SW480 (cell line): Measurements from ENCODE around the gene LPIN1.
"Not testable (repeated sequence)": the region's sequence is repeated elsewhere in the genome, so short reads cannot be mapped to it uniquely, and the experiment has no call there.

Source experiments
- DNase-seq: peaks from one replicate; pipeline ENCODE4 v3.0.0-alpha.2; 2016; ENCODE audit warnings: low spot score

Gene LPIN1

DNA sequence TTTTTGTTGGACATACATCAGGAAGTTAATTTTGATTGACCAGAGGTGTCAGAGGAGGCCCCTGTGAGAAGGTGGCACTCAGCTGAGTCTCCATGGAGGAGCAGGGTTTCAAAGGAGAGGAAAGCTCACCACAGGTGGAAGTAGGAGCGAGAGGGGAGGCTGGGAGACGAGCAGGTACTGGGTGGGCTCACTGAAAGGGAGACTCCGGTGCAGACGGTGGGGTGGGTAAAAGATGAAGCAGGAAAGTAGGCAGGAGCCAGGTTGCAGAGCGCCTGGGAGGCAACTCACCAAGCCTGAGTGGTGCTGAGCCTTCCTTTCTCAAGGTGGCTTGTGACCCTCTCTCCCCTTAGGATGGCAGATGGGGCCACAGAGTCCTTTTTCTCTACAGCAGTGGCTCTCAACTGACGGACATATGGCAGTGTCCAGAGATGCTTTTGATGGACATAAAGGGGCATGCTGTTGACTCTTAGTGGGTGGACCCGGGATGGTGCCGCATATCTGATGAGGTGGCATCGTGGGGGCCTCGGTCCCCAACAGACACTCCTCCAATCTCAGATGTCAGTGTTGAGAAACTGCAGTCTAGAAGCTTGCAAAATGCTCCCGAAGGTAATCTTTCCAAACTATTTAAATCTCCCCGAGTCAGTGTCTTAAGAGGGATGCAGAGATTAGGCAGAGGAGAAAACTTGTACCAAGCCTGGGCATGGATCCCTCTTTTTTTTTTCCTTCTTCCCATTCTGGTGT, 64.0 kb downstream of the LPIN1 start:
- no peak for DNase-seq

DNA sequence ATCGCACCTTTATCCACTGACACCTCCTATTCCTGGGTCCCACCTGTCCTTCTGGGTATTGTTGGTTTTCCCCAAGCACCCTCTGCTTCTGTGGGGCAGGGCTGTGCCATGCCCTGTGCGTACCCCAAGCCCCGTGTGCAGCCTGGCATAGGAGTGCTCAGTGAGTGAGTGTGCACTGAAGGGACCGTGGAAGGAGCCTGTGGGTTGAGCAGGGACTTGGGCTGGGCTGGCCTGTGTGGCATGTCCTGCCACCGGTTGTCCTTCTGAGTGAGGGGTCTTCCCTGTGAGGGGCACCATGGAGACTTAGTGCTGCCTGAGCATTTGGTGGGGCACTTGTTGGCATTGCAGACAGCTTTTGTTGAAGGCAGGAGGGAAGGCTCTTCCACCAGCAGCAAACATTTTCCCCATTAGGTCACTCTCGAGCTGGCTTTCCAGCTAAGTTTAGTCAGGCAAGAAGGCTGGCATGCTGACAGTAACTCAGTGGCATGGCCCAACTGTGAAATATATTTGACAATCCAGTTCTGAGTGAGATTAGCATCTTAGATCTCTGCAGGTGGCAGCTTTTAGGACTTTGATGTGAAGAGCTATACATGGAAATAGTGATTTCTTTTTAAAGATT, 64.7 kb downstream of the LPIN1 start:
- DNase-seq = no peak

DNA sequence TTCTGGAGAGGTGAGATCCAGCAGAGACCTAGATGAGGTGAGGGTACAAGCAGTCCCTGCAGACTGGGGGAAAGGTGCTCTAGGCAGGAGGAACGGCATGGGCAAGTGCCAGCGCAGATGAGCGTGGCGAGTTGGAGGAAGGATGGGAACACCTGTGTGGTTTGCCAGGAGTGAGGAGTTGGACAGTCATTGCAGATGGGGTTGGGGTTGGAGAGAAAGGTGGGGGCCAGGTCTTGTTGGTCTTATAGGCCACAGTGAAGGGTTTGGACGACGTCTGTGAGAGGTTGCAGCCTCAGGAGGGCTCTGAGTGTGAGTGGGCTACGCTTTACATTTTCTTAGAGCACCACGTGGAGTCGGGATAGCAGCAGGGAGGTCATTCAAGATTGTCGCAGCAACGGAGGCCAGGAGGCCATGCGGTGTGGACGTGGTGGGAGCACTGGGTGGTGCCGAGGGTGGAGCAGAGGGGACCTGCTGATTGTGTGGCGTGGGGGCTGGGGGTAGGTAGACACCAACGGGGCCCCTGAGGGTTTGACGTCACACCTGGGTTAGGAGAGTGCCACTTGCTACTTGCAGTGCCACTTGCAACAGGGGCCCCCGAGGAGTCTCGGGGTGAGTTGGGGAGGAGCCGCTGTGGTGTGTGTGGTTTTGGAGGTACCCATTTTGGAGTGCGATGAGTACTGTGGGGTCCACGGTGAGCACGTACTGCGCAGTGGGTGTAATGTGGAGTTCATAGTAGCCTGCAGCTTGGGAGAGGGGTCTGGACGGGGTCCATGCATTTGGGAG, 66.2 kb downstream of the LPIN1 start:
- DNase-seq = no peak

DNA sequence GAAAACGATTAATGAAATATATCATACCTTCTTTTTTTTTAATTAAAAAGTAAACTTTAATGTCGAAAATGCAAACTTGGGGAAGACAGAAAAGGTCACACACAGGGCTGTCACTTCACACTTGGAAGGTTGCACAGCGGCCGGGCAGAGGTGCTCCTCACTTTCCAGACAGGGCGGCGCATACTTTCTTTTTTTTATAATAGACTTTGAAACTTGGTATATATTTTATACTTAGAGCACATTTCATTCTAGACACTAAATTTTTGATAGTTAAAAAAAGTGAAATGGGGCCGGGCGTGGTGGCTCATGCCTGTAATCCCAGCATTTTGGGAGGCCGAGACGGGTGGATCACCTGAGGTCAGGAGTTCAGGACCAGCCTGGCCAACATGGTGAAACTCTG, 66.9 kb downstream of the LPIN1 start:
- DNase-seq = not testable (repeated sequence)

DNA sequence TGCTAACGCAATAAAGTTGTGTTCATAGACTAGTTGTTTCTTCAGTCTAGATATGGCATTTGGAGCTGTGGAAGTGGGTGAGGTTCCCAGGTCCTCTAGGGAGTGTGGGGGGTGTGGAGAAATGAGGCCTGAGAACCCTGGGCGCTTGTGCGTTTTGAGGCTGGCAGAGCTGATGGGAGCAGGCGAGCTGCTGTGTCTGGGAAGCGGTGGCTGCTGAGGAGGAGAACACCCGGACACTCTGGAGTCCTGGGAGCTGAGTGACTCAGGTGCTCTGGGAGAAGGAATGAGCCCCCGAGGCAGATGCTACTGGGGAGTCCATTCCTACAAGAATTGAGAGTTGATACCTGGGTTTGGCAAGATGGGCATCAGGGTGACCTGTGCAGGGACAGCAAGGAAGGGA, 67.5 kb downstream of the LPIN1 start:
- no peak for DNase-seq

DNA sequence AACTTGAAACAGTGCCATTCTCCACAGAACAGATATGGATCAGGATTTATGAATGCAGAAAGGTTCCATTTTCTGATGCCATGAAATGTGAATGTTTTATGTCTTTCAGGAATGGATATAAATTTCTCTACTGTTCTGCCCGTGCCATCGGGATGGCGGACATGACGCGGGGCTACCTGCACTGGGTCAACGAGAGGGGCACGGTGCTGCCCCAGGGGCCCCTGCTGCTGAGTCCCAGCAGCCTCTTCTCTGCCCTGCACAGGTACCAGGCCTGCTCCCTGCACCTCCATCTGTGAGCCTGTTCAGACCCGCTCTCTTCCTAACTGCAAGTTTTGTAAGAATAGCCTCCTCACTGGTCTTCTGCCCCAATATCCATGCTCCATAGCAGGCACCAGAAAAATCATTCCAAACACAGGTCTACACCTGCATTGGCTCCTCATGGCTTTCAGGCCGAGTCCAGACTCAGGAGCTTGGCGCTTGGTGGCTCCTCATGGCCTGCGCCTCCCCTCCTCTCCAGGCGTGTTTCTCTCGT, 68.6 kb downstream of the LPIN1 start:
- DNase-seq = no peak

DNA sequence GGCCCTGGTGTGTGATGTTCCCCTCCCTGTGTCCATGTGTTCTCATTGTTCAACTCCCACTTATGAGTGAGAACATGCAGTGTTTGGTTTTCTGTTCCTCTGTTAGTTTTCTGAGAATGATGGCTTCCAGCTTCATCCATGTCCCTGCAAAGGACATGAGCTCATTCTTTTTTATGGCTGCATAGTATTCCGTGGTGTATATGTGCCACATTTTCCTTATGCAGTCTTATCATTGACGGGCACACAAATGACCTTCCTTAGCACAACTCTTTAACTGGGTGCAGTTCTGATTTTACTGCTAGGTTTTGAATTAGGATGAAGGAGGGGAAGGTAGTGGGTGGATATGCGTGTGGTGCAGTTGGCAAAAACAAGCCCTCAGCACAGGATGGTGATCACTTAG, 70.5 kb downstream of the LPIN1 start:
- not testable (repeated sequence) for DNase-seq

DNA sequence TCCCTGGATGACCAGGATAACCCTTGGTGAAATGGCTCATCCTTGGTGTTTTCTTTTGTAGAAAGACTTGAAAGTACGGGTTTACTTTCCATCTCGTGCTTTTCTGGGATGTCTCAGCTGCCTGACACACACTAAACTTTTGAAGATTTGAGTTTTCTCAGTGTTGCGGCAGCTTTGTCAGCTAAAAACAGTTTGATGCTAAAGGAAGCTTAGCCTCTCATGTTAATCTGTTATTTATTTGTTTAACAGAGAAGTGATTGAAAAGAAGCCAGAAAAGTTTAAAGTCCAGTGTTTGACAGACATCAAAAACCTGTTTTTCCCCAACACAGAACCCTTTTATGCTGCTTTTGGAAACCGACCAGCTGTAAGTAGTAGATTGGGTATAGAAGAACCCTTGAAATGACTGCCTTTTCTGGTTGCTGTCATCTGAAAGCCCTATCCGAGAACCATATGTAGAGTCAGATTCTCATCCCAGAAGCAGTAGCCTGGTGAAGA, 72.8 kb downstream of the LPIN1 start:
- DNase-seq = no peak

DNA sequence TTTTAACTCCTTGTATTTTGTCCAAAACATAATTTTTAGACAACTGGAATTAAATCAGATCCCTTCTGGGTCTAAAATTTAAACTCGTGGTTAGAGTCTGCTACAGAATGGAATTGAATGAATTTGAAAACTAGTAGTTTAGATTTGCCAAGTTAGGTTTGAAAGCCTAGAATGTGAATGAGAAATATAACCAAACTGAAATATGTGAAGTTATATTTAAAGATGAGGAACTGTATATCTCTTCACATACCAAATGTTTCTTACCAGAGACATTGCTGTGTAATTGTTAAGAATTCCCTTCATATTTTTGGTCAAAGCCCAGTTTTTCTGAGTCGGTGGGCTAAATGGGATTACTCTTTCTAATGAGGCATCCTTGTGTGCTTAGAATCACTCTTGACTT, 74.2 kb downstream of the LPIN1 start:
- no peak for DNase-seq

DNA sequence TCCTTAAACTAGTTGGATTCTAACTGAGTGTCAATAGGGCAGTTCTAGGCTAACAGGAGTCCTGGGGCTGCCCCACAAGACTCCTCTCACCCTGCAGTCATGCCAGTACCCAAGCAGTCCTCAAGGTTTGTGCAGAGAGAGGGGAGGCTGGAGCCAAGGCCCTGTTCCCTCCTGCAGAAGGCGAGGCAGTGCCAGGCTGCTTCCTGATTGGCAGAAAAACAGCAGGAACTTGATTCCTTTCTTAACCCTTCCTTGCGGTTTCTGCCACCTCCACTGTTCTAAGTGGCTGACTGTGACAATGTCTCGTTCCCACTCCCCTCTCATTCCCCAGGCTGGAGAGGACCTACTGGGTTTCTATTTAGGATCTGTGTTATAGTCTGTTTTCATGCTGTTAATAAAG, 75.3 kb downstream of the LPIN1 start:
- no peak for DNase-seq

DNA sequence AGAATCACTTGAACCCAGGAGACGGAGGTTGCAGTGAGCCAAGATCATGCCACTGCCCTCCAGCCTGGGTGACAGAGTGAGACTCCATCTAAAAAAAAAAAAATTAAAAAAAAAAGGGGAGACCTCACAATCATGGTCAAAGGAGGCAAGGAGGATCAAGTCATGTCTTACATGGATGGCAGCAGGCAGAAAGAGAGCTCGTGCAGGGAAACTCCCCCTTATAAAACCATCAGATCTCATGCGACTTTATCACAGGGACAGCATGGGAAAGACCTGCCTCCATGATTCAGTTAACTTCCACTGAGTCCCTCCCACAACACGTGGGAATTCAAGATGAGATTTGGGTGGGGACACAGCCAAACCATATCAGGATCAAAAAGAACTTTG, 75.9 kb downstream of the LPIN1 start:
- not testable (repeated sequence) for DNase-seq

DNA sequence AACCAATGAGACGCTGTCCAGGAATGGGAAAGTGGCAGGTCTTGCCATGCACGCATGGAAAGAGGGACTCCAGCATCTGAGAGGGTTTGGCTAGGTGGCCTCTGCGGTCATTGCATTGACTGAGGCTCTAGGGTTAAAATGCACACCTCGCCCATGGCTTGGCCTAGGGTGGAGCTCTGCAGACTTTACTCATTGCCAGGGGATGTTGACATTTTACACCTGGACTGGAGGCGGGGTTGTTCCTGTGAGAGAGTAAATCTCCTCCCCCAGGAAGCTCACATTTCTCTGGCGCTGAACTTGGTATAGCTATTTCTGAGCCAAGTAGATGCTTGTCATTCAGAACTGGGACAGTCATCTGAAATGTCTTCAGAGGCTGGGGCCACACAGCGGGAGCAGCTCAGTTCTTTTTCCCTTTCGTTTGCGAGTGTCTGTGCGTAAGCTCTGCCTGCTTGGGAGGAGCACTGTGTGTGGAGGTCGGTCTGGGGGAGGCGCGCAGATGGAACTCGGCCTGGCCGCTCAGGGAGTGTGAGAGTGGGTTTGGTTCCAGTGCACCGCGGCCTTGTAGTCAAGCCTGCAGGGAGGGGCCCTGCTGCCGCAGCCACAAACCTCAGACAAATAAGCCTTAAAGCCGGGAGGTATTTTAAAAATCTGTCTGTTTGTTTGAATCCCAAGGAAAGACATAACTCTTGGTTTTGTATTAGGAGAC, 76.5 kb downstream of the LPIN1 start:
- DNase-seq = peak; percentile 91

DNA sequence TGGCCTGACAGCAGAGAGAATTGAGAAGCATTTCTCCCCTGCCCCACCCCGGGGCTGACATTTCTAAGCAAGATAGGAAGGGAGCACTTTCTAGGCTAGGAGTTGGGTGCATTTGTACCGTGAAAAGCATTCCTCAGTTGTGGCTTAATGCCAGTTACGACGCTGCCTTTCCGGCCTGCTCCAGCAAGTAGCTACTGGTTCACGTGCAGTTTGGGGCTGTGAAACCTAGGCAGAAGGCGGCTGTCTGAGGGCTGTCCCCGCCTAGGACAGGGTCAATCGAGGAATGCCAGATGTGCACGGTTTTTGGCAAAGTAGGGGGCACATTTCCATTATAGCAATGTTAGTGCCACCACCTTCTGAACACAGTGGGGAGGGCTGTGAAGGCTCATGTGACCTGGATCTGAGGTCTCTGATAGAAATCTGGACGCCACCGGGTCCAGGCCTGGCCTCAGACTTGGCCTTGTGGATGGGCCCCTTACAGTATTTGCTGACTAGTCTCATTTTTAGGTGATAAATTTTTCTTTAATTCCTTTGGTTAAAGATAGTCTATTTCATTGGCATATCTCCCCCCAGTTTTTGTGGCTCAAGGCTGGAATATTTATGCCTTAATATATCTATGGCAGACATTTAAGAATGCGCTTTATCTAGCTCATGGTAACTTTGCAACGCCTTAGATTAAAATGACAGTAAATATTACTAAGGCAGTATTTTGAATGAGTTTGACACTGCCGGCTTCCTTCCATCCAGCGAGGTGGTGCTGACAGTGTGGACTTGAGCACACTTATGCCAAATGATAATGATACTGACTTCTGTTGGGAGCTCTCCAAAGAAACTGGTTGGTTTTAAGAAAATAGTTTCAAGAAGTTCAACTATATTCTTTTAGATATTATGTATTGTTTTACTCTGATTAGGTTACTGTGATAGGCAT, 78.7 kb downstream of the LPIN1 start:
- DNase-seq = no peak

DNA sequence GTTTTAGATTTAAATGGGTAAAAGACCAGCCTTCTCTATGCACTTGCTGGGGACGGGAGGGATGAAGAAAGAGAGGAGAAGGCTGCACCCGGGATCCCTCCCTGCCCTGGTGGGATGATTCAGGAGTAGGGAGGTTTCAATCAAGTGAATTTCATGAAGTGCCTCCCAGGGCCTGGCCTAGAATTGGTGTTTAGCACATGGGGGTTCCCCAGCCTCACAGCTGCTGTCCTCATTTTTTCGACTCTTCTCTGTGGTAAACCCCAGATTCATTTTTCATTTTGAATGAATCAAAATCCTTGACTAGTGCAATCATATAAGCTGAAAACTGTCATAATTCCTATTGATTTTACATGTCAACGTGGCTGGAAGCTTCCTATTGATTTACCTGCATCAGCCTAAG, 81.1 kb downstream of the LPIN1 start:
- no peak for DNase-seq

DNA sequence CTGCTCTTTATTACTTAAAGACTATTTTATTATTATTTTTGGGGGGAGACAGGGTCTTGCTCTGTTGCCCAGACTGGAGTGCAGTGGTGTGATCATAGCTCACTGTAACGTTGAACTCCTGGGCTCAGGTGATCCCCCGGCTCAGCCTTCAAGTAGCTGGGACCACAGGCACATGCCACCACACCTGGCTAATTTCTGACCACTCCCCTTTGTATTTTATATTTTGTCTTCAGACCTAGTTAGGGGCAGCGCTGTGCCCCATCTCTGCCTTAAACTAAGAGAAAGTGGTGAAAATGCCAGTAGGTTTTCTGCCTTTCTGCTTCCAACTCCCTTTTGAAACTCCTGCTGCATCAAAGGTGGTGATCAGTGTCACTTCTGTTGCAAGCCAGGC, 82.5 kb downstream of the LPIN1 start:
- no peak for DNase-seq

DNA sequence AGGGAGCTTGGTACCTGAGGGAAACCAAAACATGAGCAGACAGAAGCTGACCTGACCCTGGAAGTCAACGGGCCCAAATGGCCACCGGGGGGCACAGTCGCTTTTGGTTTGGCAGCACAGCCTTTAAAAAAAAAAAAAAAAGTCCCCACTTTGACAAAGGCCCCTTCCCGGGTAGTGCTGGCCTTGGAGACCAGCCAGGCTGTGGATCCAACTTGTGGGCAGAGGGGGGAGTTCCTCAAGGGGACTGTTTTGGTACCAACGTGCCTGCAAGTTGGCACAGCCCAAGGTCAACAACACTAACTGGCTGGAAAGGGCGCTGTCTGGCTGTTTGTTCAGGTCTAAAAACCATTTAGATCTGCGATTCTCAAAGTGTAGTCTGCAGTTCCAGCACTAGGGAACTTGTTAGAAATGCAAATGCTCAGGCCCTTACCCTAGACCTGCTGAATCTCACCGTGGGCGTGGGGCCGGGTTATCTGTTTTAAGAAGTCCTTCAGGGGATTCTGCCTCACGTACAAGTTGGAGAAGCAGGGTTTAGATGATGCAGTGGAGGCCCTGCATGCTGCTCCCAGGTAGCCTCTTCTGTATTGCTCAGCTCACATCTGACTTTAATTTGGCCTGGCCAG, 83.0 kb downstream of the LPIN1 start:
- DNase-seq = peak; percentile 83

DNA sequence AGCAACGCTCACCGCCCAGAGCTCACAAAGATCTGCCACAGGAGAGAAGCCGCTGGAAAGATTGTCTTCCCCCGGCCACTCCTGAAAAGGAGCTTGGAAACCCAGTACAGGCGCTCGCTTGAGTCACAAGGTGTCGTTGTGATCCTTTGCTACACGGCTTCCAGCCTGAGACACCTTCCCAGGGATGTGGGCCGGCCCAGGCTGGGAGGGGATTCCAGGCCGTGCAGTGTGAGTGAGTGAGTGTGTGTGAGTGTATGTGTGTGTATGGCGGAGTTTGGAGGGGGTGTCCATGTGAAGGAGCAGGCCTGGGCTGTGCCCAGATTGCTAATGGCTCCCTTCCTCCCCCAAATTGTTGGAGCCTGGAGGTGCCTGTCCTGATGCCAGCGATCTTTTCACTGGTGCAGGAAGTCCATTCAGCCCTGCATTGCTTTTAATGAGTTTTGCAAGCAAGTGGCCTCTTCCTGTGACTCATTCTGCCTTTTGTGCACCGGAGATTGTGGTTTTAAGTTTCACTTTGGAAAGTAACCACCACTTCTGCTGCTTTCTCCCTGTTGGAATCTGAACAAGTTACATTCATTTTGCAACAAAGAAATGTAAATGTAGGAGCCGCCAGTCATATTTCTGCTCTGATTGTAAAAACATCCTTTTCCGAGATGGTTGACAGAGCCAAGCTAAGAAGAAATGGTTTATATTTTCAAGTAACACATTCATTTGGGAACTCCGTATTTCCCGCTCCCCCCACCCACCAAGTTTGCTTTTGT, 83.7 kb downstream of the LPIN1 start:
- DNase-seq = peak; percentile 99

DNA sequence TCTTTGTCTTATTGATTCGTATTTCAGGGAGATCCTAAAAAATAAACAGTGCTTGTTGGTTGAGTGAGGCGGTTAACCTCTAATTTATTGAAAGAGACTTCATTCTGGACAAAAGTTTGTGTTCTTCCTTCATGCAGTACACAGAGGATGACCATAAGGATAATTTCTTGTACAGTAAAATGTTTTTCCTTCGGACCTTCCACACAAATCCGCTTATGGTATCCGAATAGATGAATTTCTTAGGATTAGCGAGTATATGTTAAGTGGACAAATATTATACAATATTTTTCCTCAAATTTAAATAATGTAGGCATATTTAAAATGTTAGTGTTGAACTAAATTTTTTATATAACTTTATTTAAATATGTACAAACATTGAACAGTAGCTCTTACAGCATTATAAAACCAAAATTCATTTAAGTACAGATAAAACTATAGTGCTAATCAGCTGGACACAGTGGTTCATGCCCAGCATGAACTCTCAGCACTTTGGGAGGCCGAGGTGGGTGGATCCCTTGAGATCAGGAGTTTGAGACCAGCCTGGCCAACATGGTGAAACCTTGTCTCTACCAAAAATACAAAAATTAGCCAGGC, 84.4 kb downstream of the LPIN1 start:
- no peak for DNase-seq

DNA sequence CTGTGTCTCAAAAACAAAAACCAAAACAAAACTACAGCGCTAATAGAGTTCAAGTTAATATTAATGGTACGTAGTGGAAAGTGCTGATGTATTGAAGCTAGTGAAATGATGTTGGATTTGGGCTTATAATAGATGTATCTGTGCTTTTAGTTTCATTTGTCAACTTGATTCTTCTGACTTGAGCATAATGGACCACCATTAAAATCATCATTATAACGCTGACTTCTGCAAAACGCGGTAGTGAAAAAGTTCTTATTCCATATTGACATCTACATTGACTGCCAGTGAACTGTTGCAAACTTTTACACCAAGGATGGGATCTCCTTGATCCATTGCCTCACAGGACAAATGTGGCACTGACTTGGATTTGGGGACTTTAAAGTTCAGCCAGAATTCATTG, 85.0 kb downstream of the LPIN1 start:
- no peak for DNase-seq
